HCT116 (cell line): ENCODE results near the gene DNAJC8. TPM values are rescaled to one million over a fixed set of nuclear protein-coding genes. Genes with fewer than 3 reads are reported as not detected.

Experiments
- ATAC-seq: fragments of 200-7000 bp; cut with Tn5 transposase; 2 replicates; pipeline ENCODE4 v1.9.1; 2020; ENCODE audit warnings: mild to moderate bottlenecking, moderate library complexity
- BruUV-seq: library from RNA; stranded (reverse); fragments of 400-500 nt; replicated peaks from 2 replicates; lab custom pipeline; 2021; lab: Mats Ljungman, UMichigan
- CTCF ChIA-PET: fragments of 300-600 bp; sonication (Branson Sonifier 250); formaldehyde crosslinking; loops from one replicate; lab custom pipeline; 2021; ENCODE audit warnings: antibody characterized with exemption; lab: Charles Lee
- POLR2A ChIA-PET: fragments of 300-600, 350-600 bp; sonication (Branson Sonifier 250); formaldehyde crosslinking; loops from one replicate; lab custom pipeline; 2021; ENCODE audit warnings: antibody characterized with exemption; lab: Charles Lee
- RAD21 ChIA-PET, 2 experiments: fragments of 300-600 bp; sonication (Branson Sonifier 250); formaldehyde crosslinking; loops; one replicate each; lab custom pipeline; 2023; ENCODE audit warnings: low total read pairs in 2 of 2; ENCODE audit not compliant: uncharacterized antibody in 2 of 2, unreplicated experiment in 2 of 2, low non-redundant PET in 1 of 2; lab: Charles Lee
- DNase-seq: peaks from one replicate; pipeline ENCODE4 v3.0.0-alpha.2; 2010; ENCODE audit warnings: low read depth, low spot score
- H2AFZ ChIP-seq: fragments of 200-600 bp; shearing (Covaris generic), sonication (generic); 2 replicates; pipeline ENCODE4 v1.6.1; 2017; ENCODE audit warnings: low read depth, mixed run types, mixed read lengths, antibody characterized with exemption, low read length; ENCODE audit not compliant: poor library complexity, severe bottlenecking
- H3K27ac ChIP-seq: 2 replicates; pipeline ENCODE4 v1.5.1; 2012; ENCODE audit warnings: low read depth, low read length
- H3K27me3 ChIP-seq: fragments of 200-600 bp; sonication (generic); 2 replicates; pipeline ENCODE4 v1.6.1; 2016; ENCODE audit warnings: mixed run types, low read length, mixed read lengths; ENCODE audit not compliant: insufficient read depth
- H3K36me3 ChIP-seq, 2 experiments: fragments of 200-500 bp in 1 of 2; fragments of 200-600 bp in 1 of 2; sonication (Bioruptor generic) in 1 of 2; sonication (generic) in 1 of 2; 2 replicates each; pipeline versions ENCODE4 v1.5.1 to v1.6.1; 2014 to 2016; ENCODE audit warnings: low read length in 2 of 2, inconsistent platforms in 1 of 2, mixed read lengths in 1 of 2, mixed run types in 1 of 2; ENCODE audit not compliant: insufficient read depth in 2 of 2, control insufficient read depth in 1 of 2
- H3K4me1 ChIP-seq, 2 experiments: fragments of 200-600 bp in 1 of 2; sonication (generic) in 1 of 2; 2 replicates each; pipeline versions ENCODE4 v1.5.1 to v1.6.1; 2012 to 2017; ENCODE audit warnings: low read length in 2 of 2, inconsistent platforms in 1 of 2, mild to moderate bottlenecking in 1 of 2, mixed read lengths in 1 of 2, mixed run types in 1 of 2, moderate library complexity in 1 of 2; ENCODE audit not compliant: insufficient read depth in 2 of 2, control insufficient read depth in 1 of 2
- H3K4me2 ChIP-seq: fragments of 200-600 bp; sonication (generic); 2 replicates; pipeline ENCODE4 v1.6.1; 2017; ENCODE audit warnings: mixed run types, low read length, mixed read lengths
- H3K4me3 ChIP-seq, 2 experiments: fragments of 200-600 bp in 1 of 2; sonication (generic) in 1 of 2; replicated peaks in 1 of 2; 2 replicates each; pipeline ENCODE4 v1.5.1; 2011 to 2016; ENCODE audit warnings: low read length in 2 of 2, control low read depth in 1 of 2, low read depth in 1 of 2, mild to moderate bottlenecking in 1 of 2, mixed read lengths in 1 of 2, mixed run types in 1 of 2
- H3K79me2 ChIP-seq: fragments of 200-600 bp; sonication (generic); 2 replicates; pipeline ENCODE4 v1.6.1; 2017; ENCODE audit warnings: mild to moderate bottlenecking, mixed run types, low read length, moderate library complexity, mixed read lengths; ENCODE audit not compliant: insufficient read depth
- H3K9ac ChIP-seq: fragments of 200-600 bp; sonication (generic); 2 replicates; pipeline ENCODE4 v1.6.1; 2016; ENCODE audit warnings: low read length, mixed read lengths
- H3K9me2 ChIP-seq: fragments of 200-600 bp; sonication (generic), shearing (Covaris generic); 2 replicates; pipeline ENCODE4 v1.6.1; 2017; ENCODE audit warnings: mixed run types, mild to moderate bottlenecking, moderate library complexity; ENCODE audit not compliant: insufficient read depth
- H3K9me3 ChIP-seq, 2 experiments: fragments of 200-500 bp in 1 of 2; fragments of 200-600 bp in 1 of 2; sonication (Bioruptor generic) in 1 of 2; sonication (generic) in 1 of 2; 2 replicates each; pipeline ENCODE4 v1.6.1; 2014 to 2017; ENCODE audit warnings: low read length in 2 of 2, mixed read lengths in 2 of 2, inconsistent platforms in 1 of 2, low read depth in 1 of 2, mild to moderate bottlenecking in 1 of 2, mixed run types in 1 of 2, moderate library complexity in 1 of 2; ENCODE audit not compliant: control insufficient read depth in 1 of 2, insufficient read depth in 1 of 2
- H4K20me1 ChIP-seq: fragments of 200-600 bp; sonication (generic), shearing (Covaris generic); 2 replicates; pipeline ENCODE4 v1.6.1; 2017; ENCODE audit warnings: mixed run types, mild to moderate bottlenecking, moderate library complexity; ENCODE audit not compliant: insufficient read depth
- CBX3 ChIP-seq: IDR thresholded peaks from 2 replicates; pipeline ENCODE4 v1.6.1; 2012; ENCODE audit warnings: low read depth
- CEBPB ChIP-seq: IDR thresholded peaks from 2 replicates; pipeline ENCODE4 v1.6.1; 2012; ENCODE audit warnings: low read depth
- EZH2 ChIP-seq: fragments of 200-600 bp; sonication (generic); IDR thresholded peaks from 2 replicates; pipeline ENCODE4 v1.6.1; 2017; ENCODE audit warnings: antibody characterized with exemption, mixed run types
- EZH2phosphoT487 ChIP-seq: fragments of 200-600 bp; IDR thresholded peaks from 2 replicates; pipeline ENCODE4 v1.6.1; 2018; ENCODE audit warnings: antibody characterized with exemption, borderline replicate concordance
- FOSL1 ChIP-seq: IDR thresholded peaks from 2 replicates; pipeline ENCODE4 v1.6.1; 2012; ENCODE audit warnings: low read depth
- JUND ChIP-seq: IDR thresholded peaks from 2 replicates; pipeline ENCODE4 v1.6.1; 2012
- POLR2AphosphoS5 ChIP-seq: IDR thresholded peaks from 2 replicates; pipeline ENCODE4 v1.6.1; 2011; ENCODE audit warnings: mild to moderate bottlenecking, low read depth, low read length, moderate library complexity
- RAD21 ChIP-seq: IDR thresholded peaks from 2 replicates; pipeline ENCODE4 v1.6.1; 2012; ENCODE audit warnings: low read depth, mild to moderate bottlenecking
- SIN3A ChIP-seq: IDR thresholded peaks from 2 replicates; pipeline ENCODE4 v1.6.1; 2012; ENCODE audit warnings: low read depth
- SP1 ChIP-seq: IDR thresholded peaks from 2 replicates; pipeline ENCODE4 v1.6.1; 2012; ENCODE audit warnings: low read depth
- SRF ChIP-seq: IDR thresholded peaks from 2 replicates; pipeline ENCODE4 v1.6.1; 2012; ENCODE audit warnings: low read depth
- TCF7L2 ChIP-seq: IDR thresholded peaks from 2 replicates; pipeline ENCODE4 v1.7.0; 2011; ENCODE audit warnings: borderline replicate concordance, inconsistent platforms; ENCODE audit not compliant: insufficient read depth, insufficient read length; ENCODE audit errors: extremely low read depth
- YY1 ChIP-seq: IDR thresholded peaks from 2 replicates; pipeline ENCODE4 v1.6.1; 2011; ENCODE audit warnings: low read length, low read depth, moderate library complexity, mild to moderate bottlenecking; ENCODE audit not compliant: insufficient replicate concordance; ENCODE audit errors: extremely low read depth
- ZFX ChIP-seq: fragments of 450-650 bp; IDR thresholded peaks from 2 replicates; pipeline ENCODE4 v1.6.1; 2017
- intact Hi-C: fragments of 100-400 bp; cut with micrococcal nuclease; formaldehyde crosslinking; loops from 2 replicates; pipeline ENCODE4 v1.10.0; 2022
- total RNA-seq: library from RNA; stranded (reverse); gene quantifications from one replicate; pipeline ENCODE4 v1.2.1, GENCODE V29; 2021; ENCODE audit not compliant: unreplicated experiment
- TF ChIP-seq, protein P1 (sequence below): IDR thresholded peaks from 2 replicates; pipeline ENCODE4 v1.6.1; 2012
- TF ChIP-seq, protein P2 (sequence below): IDR thresholded peaks from 2 replicates; pipeline ENCODE4 v1.6.1; 2012
- TF ChIP-seq, protein P3 (sequence below): IDR thresholded peaks from 2 replicates; pipeline ENCODE4 v1.6.1; 2012; ENCODE audit warnings: low read depth
- TF ChIP-seq, protein P4 (sequence below): IDR thresholded peaks from 2 replicates; pipeline ENCODE4 v1.6.1; 2011; ENCODE audit warnings: mild to moderate bottlenecking, low read length, moderate library complexity; ENCODE audit not compliant: insufficient replicate concordance; ENCODE audit errors: extremely low read depth

The DNAJC8 gene
- total RNA-seq, 1 experiment from 2014 or later = 102 TPM

DNA sequence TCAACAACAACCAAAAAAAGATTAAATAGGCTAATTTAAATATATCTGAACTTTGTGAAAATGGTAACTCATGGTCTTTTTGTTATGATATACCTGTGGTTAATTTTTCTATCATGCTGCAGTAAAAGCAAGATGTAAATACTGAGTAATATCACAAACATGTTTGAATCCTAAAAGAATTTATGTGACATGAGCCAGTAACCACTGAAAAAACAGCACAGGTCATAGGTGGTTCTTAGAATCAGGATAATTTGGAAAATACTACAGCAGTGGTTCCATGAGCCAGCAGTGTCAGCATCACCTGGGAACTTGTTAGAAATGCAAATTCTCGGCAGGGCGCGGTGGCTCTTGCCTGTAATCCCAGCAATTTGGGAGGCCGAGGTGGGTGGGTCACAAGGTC, 7.2 kb upstream of the DNAJC8 start:
- RAD21 ChIA-PET = no interaction called here
- no peak for DNase-seq

More for the DNA sequence above, 7.2 kb upstream of the DNAJC8 start:
- ChIA-PET CTCF (no interaction called here), POLR2A (no interaction called here)
- Histone ChIP-seq H2AFZ (no peak overlapping the region), H3K36me3 (peaks cover 3 to 8% of the 10 kb centered on the region in 2 experiments; a peak in 1 of 4 replicates), H3K9me2 (no peaks in the 10 kb centered on the region), H3K27me3 (no peaks in the 10 kb centered on the region)
- BruUV-seq = no TSS peak
- intact Hi-C loops = no loop called here
- TF ChIP-seq EZH2 = no peak
- no peak for TF ChIP-seq SRF
- no peak for TF ChIP-seq JUND
- no peak for TF ChIP-seq RAD21
- TF ChIP-seq FOSL1 = no peak
- no peak for TF ChIP-seq TCF7L2
- no peak for TF ChIP-seq POLR2AphosphoS5
- TF ChIP-seq YY1 = no peak
- TF ChIP-seq, protein P1, sequence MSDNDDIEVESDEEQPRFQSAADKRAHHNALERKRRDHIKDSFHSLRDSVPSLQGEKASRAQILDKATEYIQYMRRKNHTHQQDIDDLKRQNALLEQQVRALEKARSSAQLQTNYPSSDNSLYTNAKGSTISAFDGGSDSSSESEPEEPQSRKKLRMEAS = no peak
- TF ChIP-seq, protein P2, sequence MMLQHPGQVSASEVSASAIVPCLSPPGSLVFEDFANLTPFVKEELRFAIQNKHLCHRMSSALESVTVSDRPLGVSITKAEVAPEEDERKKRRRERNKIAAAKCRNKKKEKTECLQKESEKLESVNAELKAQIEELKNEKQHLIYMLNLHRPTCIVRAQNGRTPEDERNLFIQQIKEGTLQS = no peak
- TF ChIP-seq SIN3A = no peak
- TF ChIP-seq, protein P3, sequence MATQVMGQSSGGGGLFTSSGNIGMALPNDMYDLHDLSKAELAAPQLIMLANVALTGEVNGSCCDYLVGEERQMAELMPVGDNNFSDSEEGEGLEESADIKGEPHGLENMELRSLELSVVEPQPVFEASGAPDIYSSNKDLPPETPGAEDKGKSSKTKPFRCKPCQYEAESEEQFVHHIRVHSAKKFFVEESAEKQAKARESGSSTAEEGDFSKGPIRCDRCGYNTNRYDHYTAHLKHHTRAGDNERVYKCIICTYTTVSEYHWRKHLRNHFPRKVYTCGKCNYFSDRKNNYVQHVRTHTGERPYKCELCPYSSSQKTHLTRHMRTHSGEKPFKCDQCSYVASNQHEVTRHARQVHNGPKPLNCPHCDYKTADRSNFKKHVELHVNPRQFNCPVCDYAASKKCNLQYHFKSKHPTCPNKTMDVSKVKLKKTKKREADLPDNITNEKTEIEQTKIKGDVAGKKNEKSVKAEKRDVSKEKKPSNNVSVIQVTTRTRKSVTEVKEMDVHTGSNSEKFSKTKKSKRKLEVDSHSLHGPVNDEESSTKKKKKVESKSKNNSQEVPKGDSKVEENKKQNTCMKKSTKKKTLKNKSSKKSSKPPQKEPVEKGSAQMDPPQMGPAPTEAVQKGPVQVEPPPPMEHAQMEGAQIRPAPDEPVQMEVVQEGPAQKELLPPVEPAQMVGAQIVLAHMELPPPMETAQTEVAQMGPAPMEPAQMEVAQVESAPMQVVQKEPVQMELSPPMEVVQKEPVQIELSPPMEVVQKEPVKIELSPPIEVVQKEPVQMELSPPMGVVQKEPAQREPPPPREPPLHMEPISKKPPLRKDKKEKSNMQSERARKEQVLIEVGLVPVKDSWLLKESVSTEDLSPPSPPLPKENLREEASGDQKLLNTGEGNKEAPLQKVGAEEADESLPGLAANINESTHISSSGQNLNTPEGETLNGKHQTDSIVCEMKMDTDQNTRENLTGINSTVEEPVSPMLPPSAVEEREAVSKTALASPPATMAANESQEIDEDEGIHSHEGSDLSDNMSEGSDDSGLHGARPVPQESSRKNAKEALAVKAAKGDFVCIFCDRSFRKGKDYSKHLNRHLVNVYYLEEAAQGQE = no peak
- TF ChIP-seq CBX3 = no peak
- no peak for TF ChIP-seq SP1
- TF ChIP-seq, protein P4, sequence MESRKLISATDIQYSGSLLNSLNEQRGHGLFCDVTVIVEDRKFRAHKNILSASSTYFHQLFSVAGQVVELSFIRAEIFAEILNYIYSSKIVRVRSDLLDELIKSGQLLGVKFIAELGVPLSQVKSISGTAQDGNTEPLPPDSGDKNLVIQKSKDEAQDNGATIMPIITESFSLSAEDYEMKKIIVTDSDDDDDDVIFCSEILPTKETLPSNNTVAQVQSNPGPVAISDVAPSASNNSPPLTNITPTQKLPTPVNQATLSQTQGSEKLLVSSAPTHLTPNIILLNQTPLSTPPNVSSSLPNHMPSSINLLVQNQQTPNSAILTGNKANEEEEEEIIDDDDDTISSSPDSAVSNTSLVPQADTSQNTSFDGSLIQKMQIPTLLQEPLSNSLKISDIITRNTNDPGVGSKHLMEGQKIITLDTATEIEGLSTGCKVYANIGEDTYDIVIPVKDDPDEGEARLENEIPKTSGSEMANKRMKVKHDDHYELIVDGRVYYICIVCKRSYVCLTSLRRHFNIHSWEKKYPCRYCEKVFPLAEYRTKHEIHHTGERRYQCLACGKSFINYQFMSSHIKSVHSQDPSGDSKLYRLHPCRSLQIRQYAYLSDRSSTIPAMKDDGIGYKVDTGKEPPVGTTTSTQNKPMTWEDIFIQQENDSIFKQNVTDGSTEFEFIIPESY = no peak
- no peak for TF ChIP-seq ZFX
- TF ChIP-seq CEBPB = no peak
- no peak for TF ChIP-seq EZH2phosphoT487
- TF ChIP-seq, all 23 proteins: peak for 0
- H3K4me1 ChIP-seq = peaks cover 7 to 16% of the 10 kb centered on the region in 2 experiments
- H3K27ac ChIP-seq = no peak overlapping the region
- H3K9ac ChIP-seq = no peak overlapping the region
- no peaks in the 10 kb centered on the region for H4K20me1 ChIP-seq
- H3K9me3 ChIP-seq = no peaks in the 10 kb centered on the region
- peaks cover 23% of the 10 kb centered on the region for H3K79me2 ChIP-seq
- H3K4me2 ChIP-seq = no peak overlapping the region
- no peak for ATAC-seq
- H3K4me3 ChIP-seq = no peak overlapping the region
